ENCODE measurements around the gene VARS1. TPM values are rescaled to one million over a fixed set of nuclear protein-coding genes. Genes with fewer than 3 reads are reported as not detected.

Gene VARS1
- total RNA-seq, 1 donor from 2014 or later: 39.8 TPM

- Histone ChIP-seq H3K36me3 (peaks cover 0 to 60% of the 10 kb centered on the region in 2 donors), H3K27ac (no peak overlapping the region), H3K4me1 (peaks cover 11% of the 10 kb centered on the region), H3K27me3 (no peaks in the 10 kb centered on the region), H3K9me3 (no peaks in the 10 kb centered on the region), H3K4me3 (no peak overlapping the region)
- intact Hi-C loops (cut with DNase I): no loop called here
- TF ChIP-seq CTCF (IDR thresholded peaks at IDR 0.05) (no peak), POLR2AphosphoS5 (IDR thresholded peaks at IDR 0.05; ENCODE audit: insufficient read depth in 1 of 2, low read depth in 1 of 2) (no peak), POLR2A (IDR thresholded peaks at IDR 0.05) (no peak)
- DNase-seq (ENCODE audit: extremely low spot score in 2 of 2): no peak
These were observed 14.9 kb downstream of the VARS1 start for GRCh38 chr6:31780507-31781243.

- intact Hi-C loops (cut with DNase I): no loop called here
- peaks cover 0 to 57% of the 10 kb centered on the region in 2 donors for H3K36me3 ChIP-seq
- no peak overlapping the region for H3K4me3 ChIP-seq
- no peaks in the 10 kb centered on the region for H3K9me3 ChIP-seq
- no peak for DNase-seq (ENCODE audit: extremely low spot score in 2 of 2)
- H3K27ac ChIP-seq: no peak overlapping the region
- H3K4me1 ChIP-seq: peaks cover 11% of the 10 kb centered on the region
- TF ChIP-seq POLR2AphosphoS5 (IDR thresholded peaks at IDR 0.05; ENCODE audit: insufficient read depth in 1 of 2, low read depth in 1 of 2) (no peak), POLR2A (IDR thresholded peaks at IDR 0.05) (no peak), CTCF (IDR thresholded peaks at IDR 0.05) (no peak)
- H3K27me3 ChIP-seq: no peaks in the 10 kb centered on the region
These were observed 15.6 kb downstream of the VARS1 start for GRCh38 chr6:31779908-31780307.

GRCh38 chr6:31778999-31779885 lies 16.3 kb downstream of the VARS1 start:
- Histone ChIP-seq H3K27ac (no peak overlapping the region), H3K27me3 (no peaks in the 10 kb centered on the region), H3K36me3 (peaks cover 0 to 50% of the 10 kb centered on the region in 2 donors), H3K4me3 (no peak overlapping the region), H3K9me3 (no peaks in the 10 kb centered on the region), H3K4me1 (peaks cover 11% of the 10 kb centered on the region)
- intact Hi-C loops (cut with DNase I): no loop called here
- no peak for DNase-seq (ENCODE audit: extremely low spot score in 2 of 2)
- TF ChIP-seq CTCF (IDR thresholded peaks at IDR 0.05) (no peak), POLR2AphosphoS5 (IDR thresholded peaks at IDR 0.05; ENCODE audit: insufficient read depth in 1 of 2, low read depth in 1 of 2) (no peak), POLR2A (IDR thresholded peaks at IDR 0.05) (no peak)

GRCh38 chr6:31778193-31778592 lies 17.4 kb downstream of the VARS1 start:
- H3K27ac ChIP-seq: no peak overlapping the region
- H3K9me3 ChIP-seq: no peaks in the 10 kb centered on the region
- no peak overlapping the region for H3K4me3 ChIP-seq
- H3K4me1 ChIP-seq: peaks cover 11% of the 10 kb centered on the region
- intact Hi-C loops (cut with DNase I): no loop called here
- peaks cover 0 to 45% of the 10 kb centered on the region in 2 donors for H3K36me3 ChIP-seq
- DNase-seq (ENCODE audit: extremely low spot score in 2 of 2): no peak
- TF ChIP-seq POLR2A (IDR thresholded peaks at IDR 0.05): no peak
- TF ChIP-seq POLR2AphosphoS5 (IDR thresholded peaks at IDR 0.05; ENCODE audit: insufficient read depth in 1 of 2, low read depth in 1 of 2): no peak
- no peak for TF ChIP-seq CTCF (IDR thresholded peaks at IDR 0.05)
- no peaks in the 10 kb centered on the region for H3K27me3 ChIP-seq

Data from vagina (tissue), 2 donors.